Thyroid gland (tissue), 4 donors: ENCODE results near the gene DCANP1. TPM values are rescaled to one million over a fixed set of nuclear protein-coding genes. Genes with fewer than 3 reads are reported as not detected.

Source experiments
- DNase-seq, 2 donors: peaks; one replicate each; pipeline ENCODE4 v3.0.0-alpha.2; 2019
- H3K27ac ChIP-seq, 3 donors: fragments of 200-600 bp; sonication (generic); 1 replicate in 2 of 3; 2 replicates in 1 of 3; pipeline ENCODE4 v1.5.1; 2016 to 2019; ENCODE audit warnings: mild to moderate bottlenecking in 1 of 3, moderate library complexity in 1 of 3
- H3K27me3 ChIP-seq: fragments of 200-600 bp; sonication (generic); one replicate; pipeline ENCODE4 v1.5.1; 2019
- H3K36me3 ChIP-seq, 2 donors: fragments of 200-600 bp; sonication (generic); one replicate each; pipeline ENCODE4 v1.5.1; 2016 to 2019
- H3K4me1 ChIP-seq, 2 donors: fragments of 200-600 bp; sonication (generic); one replicate each; pipeline ENCODE4 v1.5.1; 2017 to 2019
- H3K4me3 ChIP-seq, 3 donors: fragments of 200-600 bp; sonication (generic); replicated peaks in 1 of 3; 1 replicate in 2 of 3; 2 replicates in 1 of 3; pipeline ENCODE4 v1.5.1; 2016; ENCODE audit warnings: mild to moderate bottlenecking in 1 of 3
- H3K9me3 ChIP-seq: fragments of 200-600 bp; sonication (generic); one replicate; pipeline ENCODE4 v1.5.1; 2017
- CTCF ChIP-seq, 6 experiments: fragments of 200-600 bp in 3 of 6; fragments of 450-650 bp in 3 of 6; sonication (generic) in 3 of 6; IDR thresholded peaks; one replicate each; pipeline ENCODE4 v1.5.1; 2016 to 2019; ENCODE audit warnings: antibody characterized with exemption in 6 of 6, mild to moderate bottlenecking in 2 of 6, inconsistent platforms in 1 of 6, moderate library complexity in 1 of 6
- POLR2A ChIP-seq, 2 donors: fragments of 450-650 bp; IDR thresholded peaks; one replicate each; pipeline ENCODE4 v1.6.1; 2017; ENCODE audit warnings: antibody characterized with exemption in 2 of 2, mild to moderate bottlenecking in 2 of 2, moderate library complexity in 1 of 2
- WGBS, 2 donors: methylation state at CpG; one replicate each; pipeline ENCODE4 v1.1.5; 2017; 5-methylcytosine and 5-hydroxymethylcytosine counted together
- intact Hi-C: fragments of 100-400 bp; cut with DNase I; formaldehyde crosslinking; loops from one replicate; pipeline ENCODE4 v1.15.1; 2023
- small RNA-seq: library from RNA; depleted of rRNA; stranded (forward); fragments of <200 nt; gene quantifications from one replicate; pipeline ENCODE3, GENCODE V24; 2016
- total RNA-seq, 4 donors: library from RNA; depleted of rRNA; stranded (reverse); fragments of >200 nt; gene quantifications; one replicate each; pipeline ENCODE4 v1.2.3, GENCODE V29; 2016

Gene DCANP1
- total RNA-seq, 4 donors from 2014 or later: not detected

GRCh38 chr5:135395866-135396265 lies 51.3 kb downstream of the DCANP1 start:
- peaks cover 16 to 34% of the 10 kb centered on the region in 2 donors for H3K4me1 ChIP-seq
- no peak for DNase-seq
- no peaks in the 10 kb centered on the region for H3K36me3 ChIP-seq
- intact Hi-C loops: no loop called here
- H3K4me3 ChIP-seq: no peak overlapping the region
- no peaks in the 10 kb centered on the region for H3K27me3 ChIP-seq
- 68 to 78% methylated on average over 4 of the region's 4 CpGs for WGBS, 2 donors
- no peaks in the 10 kb centered on the region for H3K9me3 ChIP-seq
- no peak overlapping the region for H3K27ac ChIP-seq
- no peak for TF ChIP-seq CTCF (IDR thresholded peaks at IDR 0.05)
- TF ChIP-seq POLR2A (IDR thresholded peaks at IDR 0.05): no peak

DNA sequence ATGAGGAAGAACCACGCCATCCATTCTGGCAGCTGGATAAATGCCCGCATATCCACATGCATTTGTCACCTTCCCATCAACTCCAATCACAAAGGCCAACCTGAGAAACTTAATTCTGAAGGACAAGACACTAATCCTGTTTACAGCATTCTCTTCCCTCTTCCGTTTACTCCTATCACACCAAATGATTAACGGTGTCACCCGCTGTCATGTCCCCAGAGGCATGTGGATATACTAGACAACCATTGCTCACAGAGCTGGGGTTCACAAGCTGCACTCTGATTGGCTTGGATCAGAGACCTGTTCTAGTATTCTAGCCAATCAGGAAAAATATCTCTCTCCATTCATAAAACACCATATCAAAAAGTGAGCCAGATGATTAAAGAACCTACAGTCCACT lies 51.7 kb downstream of the DCANP1 start:
- no peak overlapping the region for H3K4me3 ChIP-seq
- intact Hi-C loops: no loop called here
- TF ChIP-seq POLR2A (IDR thresholded peaks at IDR 0.05) (no peak), CTCF (IDR thresholded peaks at IDR 0.05) (no peak)
- peaks cover 16 to 34% of the 10 kb centered on the region in 2 donors for H3K4me1 ChIP-seq
- 74 to 77% methylated on average over 5 of the region's 5 CpGs for WGBS, 2 donors
- H3K27me3 ChIP-seq: no peaks in the 10 kb centered on the region
- DNase-seq: no peak
- no peaks in the 10 kb centered on the region for H3K9me3 ChIP-seq
- no peak overlapping the region for H3K27ac ChIP-seq
- no peaks in the 10 kb centered on the region for H3K36me3 ChIP-seq

Small RNA genes within 50 kb of the gene (small RNA-seq; reads per million reads assigned to genes)
- gene DCANP1: not detected

Other genes starting within 250 kb of the DCANP1 start
- gene MACROH2A1, start 48.1 kb downstream of the DCANP1 start, total RNA-seq: 100 to 1,000 TPM; 149 to 242 (median 227) TPM
- not detected for gene TIFAB, start 5.0 kb upstream of the DCANP1 start, total RNA-seq
- gene NEUROG1, start 88.6 kb upstream of the DCANP1 start, total RNA-seq: not detected
- 10 to 100 TPM; 39.4 to 57.0 (median 48.9) TPM for gene CXCL14, start 131.6 kb upstream of the DCANP1 start, total RNA-seq